Thoracic aorta (tissue), 2 donors: ENCODE measurements around the gene DERL3. TPM values are rescaled to one million over a fixed set of nuclear protein-coding genes. Genes with fewer than 3 reads are reported as not detected.

Source experiments
- ATAC-seq: fragments of 150-250 bp; one replicate; pipeline ENCODE4 v1.8.0; 2017; ENCODE audit warnings: low read depth; ENCODE audit not compliant: insufficient number of reproducible peaks, low FRiP score
- DNase-seq: peaks from one replicate; pipeline ENCODE4 v3.0.0-alpha.2; 2020; ENCODE audit warnings: low spot score
- H3K27ac ChIP-seq, 2 donors: fragments of 200-600 bp; sonication (generic); 1 replicate in 1 of 2; 2 replicates in 1 of 2; pipeline ENCODE4 v1.5.1; 2016; ENCODE audit warnings: mild to moderate bottlenecking in 2 of 2, moderate library complexity in 2 of 2
- H3K27me3 ChIP-seq: fragments of 200-600 bp; sonication (generic); replicated peaks from 2 replicates; pipeline ENCODE4 v1.6.0; 2016; ENCODE audit warnings: mild to moderate bottlenecking; ENCODE audit not compliant: insufficient read depth
- H3K36me3 ChIP-seq: fragments of 200-600 bp; sonication (generic); one replicate; pipeline ENCODE4 v1.5.1; 2016
- H3K4me1 ChIP-seq, 2 donors: fragments of 200-600 bp; sonication (generic); 1 replicate in 1 of 2; 2 replicates in 1 of 2; pipeline versions ENCODE4 v1.5.1 to v1.6.0; 2016; ENCODE audit warnings: low read depth in 2 of 2, mild to moderate bottlenecking in 1 of 2; ENCODE audit not compliant: control insufficient read depth in 1 of 2
- H3K4me3 ChIP-seq: fragments of 200-600 bp; sonication (generic); 2 replicates; pipeline ENCODE4 v1.5.1; 2016; ENCODE audit warnings: mild to moderate bottlenecking
- H3K9me3 ChIP-seq: fragments of 200-600 bp; sonication (generic); 2 replicates; pipeline ENCODE4 v1.5.1; 2016
- CTCF ChIP-seq: fragments of 200-600 bp; sonication (generic); IDR thresholded peaks from one replicate; pipeline ENCODE4 v1.5.1; 2019; ENCODE audit warnings: antibody characterized with exemption
- total RNA-seq, 2 donors: library from RNA; depleted of rRNA; stranded (reverse); fragments of >200 nt; gene quantifications; one replicate each; pipeline versions ENCODE4 v1.1.0 to v1.2.3, GENCODE V29; 2016

Gene DERL3
- total RNA-seq, 2 donors from 2014 or later, result 2.5 to 3.0 TPM

DNA sequence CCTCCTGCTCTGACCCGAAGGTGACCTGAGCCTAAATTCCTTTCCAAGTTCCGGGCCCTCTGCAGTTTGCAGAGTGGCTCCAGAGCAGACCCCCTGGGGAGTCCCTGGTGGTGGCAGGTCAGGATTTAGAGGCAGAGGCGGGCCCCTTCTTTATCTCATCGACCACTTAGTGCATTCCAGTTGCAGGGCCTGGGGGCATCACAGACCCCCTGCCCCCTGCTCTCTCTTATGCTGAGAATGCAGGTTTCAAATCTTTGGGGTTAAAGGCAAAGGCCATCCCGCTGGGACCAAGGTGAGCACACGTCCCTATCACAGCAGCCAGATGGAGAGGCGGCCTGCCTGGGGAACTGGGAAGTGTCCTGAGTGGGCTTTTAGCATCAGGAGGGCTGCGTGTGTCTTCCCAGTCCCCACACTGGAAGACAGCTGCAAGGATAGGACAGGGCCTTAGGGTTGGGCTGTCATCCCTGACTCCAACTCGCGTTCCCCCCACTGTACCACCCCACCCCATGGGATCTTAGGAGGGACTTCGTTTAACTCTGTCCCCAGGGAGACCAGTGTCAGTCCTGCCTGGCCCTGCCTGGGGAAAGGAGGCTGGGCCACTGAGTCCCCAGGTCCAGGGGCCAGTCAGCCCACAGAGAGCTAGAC lies 11.3 kb downstream of the DERL3 start:
- Histone ChIP-seq H3K4me1 (peaks cover 2 to 28% of the 10 kb centered on the region in 2 donors), H3K4me3 (no peak overlapping the region), H3K27me3 (no peaks in the 10 kb centered on the region), H3K36me3 (peaks cover 29% of the 10 kb centered on the region), H3K27ac (no peak overlapping the region), H3K9me3 (no peaks in the 10 kb centered on the region)
- DNase-seq (no peak), ATAC-seq (no peak)
- no peak for TF ChIP-seq CTCF

- H3K27ac ChIP-seq, result no peak overlapping the region
- no peaks in the 10 kb centered on the region for H3K27me3 ChIP-seq
- peaks cover 29% of the 10 kb centered on the region for H3K36me3 ChIP-seq
- no peaks in the 10 kb centered on the region for H3K9me3 ChIP-seq
- DNase-seq (no peak), ATAC-seq (no peak)
- no peak for TF ChIP-seq CTCF
- H3K4me3 ChIP-seq, result no peak overlapping the region
- H3K4me1 ChIP-seq, result peaks cover 4 to 28% of the 10 kb centered on the region in 2 donors
These were observed 12.1 kb downstream of the DERL3 start for GRCh38 chr22:23826510-23827350.

DNA sequence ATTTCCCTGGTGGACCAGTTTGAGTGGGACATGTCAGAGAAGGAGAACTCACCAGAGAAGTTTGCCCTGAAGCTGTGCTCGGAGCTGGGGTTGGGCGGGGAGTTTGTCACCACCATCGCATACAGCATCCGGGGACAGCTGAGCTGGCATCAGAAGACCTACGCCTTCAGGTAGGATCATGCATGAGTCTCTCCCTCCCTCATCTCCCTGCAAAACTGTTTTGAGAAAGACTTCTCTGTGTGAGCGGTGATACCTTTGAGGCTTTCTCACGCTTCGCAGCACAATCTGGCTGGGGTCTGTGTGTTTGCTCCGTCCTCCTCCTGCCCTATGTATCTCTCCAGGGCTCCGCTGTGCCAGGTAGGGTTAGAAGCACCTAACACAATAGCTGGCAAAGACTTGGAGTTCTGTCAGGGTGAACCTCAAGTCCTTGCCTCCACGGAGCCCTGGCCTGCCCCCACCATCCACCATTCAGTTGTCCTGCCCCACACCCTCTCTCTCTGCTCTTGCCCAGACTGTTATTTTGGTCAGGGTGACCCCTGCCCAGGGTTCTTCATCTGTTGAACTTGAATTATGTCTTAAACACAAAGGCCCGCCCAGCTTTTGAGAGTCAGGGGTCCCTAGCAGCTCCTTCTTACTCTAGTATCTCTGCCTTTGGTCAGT lies 13.4 kb downstream of the DERL3 start:
- TF ChIP-seq CTCF, result no peak
- Histone ChIP-seq H3K9me3 (no peaks in the 10 kb centered on the region), H3K27me3 (no peaks in the 10 kb centered on the region), H3K4me3 (no peak overlapping the region), H3K36me3 (peaks cover 37% of the 10 kb centered on the region), H3K4me1 (peaks cover 4 to 27% of the 10 kb centered on the region in 2 donors), H3K27ac (no peak overlapping the region)
- no peak for DNase-seq
- no peak for ATAC-seq

GRCh38 chr22:23824476-23825245 lies 14.1 kb downstream of the DERL3 start:
- no peaks in the 10 kb centered on the region for H3K27me3 ChIP-seq
- no peak overlapping the region for H3K4me3 ChIP-seq
- no peak for TF ChIP-seq CTCF
- no peak for ATAC-seq
- peaks cover 37% of the 10 kb centered on the region for H3K36me3 ChIP-seq
- no peak overlapping the region for H3K27ac ChIP-seq
- DNase-seq, result no peak
- no peaks in the 10 kb centered on the region for H3K9me3 ChIP-seq
- peaks cover 4 to 27% of the 10 kb centered on the region in 2 donors for H3K4me1 ChIP-seq
